IPS-18c (cell line): ENCODE measurements around the gene LGALS8.
"Not testable (repeated sequence)": the region's sequence is repeated elsewhere in the genome, so short reads cannot be mapped to it uniquely, and the experiment has no call there.

Source experiments
- H3K4me3 ChIP-seq: 2 replicates; pipeline ENCODE4 v1.7.0; 2013; ENCODE audit warnings: low read depth, mild to moderate bottlenecking, low read length, moderate library complexity; ENCODE audit not compliant: insufficient read depth
- H3K9me3 ChIP-seq: one replicate; pipeline ENCODE4 v1.6.1; 2013; ENCODE audit warnings: mild to moderate bottlenecking, low read length, moderate library complexity; ENCODE audit not compliant: control insufficient read depth, insufficient read depth

The LGALS8 gene

GRCh38 chr1:236556606-236557005, 32.8 kb downstream of the LGALS8 start:
- no peak overlapping the region for H3K4me3 ChIP-seq
- no peaks in the 10 kb centered on the region for H3K9me3 ChIP-seq

- H3K4me3 ChIP-seq = no peak overlapping the region
Measured at GRCh38 chr1:236558081-236558480, 34.3 kb downstream of the LGALS8 start.

GRCh38 chr1:236558846-236559245, 35.1 kb downstream of the LGALS8 start:
- H3K4me3 ChIP-seq = no peak overlapping the region
- no peaks in the 10 kb centered on the region for H3K9me3 ChIP-seq

More at GRCh38 chr1:236558081-236558480, 34.3 kb downstream of the LGALS8 start:
- no peaks in the 10 kb centered on the region for H3K9me3 ChIP-seq

- Histone ChIP-seq H3K4me3 (no peak overlapping the region), H3K9me3 (no peaks in the 10 kb centered on the region)
Measured at GRCh38 chr1:236560213-236560771, 36.5 kb downstream of the LGALS8 start.

GRCh38 chr1:236561976-236562375, 38.2 kb downstream of the LGALS8 start:
- H3K4me3 ChIP-seq = no peak overlapping the region
- no peaks in the 10 kb centered on the region for H3K9me3 ChIP-seq

GRCh38 chr1:236565530-236565929, 41.7 kb downstream of the LGALS8 start:
- Histone ChIP-seq H3K4me3 (no peak overlapping the region), H3K9me3 (no peaks in the 10 kb centered on the region)

GRCh38 chr1:236568285-236568894, 44.6 kb downstream of the LGALS8 start:
- Histone ChIP-seq H3K9me3 (no peaks in the 10 kb centered on the region), H3K4me3 (no peak overlapping the region)

GRCh38 chr1:236575523-236575922, 51.7 kb downstream of the LGALS8 start:
- Histone ChIP-seq H3K9me3 (no peaks in the 10 kb centered on the region), H3K4me3 (no peak overlapping the region)

- Histone ChIP-seq H3K4me3 (no peak overlapping the region), H3K9me3 (no peaks in the 10 kb centered on the region)
Measured at GRCh38 chr1:236576004-236576403, 52.2 kb downstream of the LGALS8 start.

GRCh38 chr1:236577041-236577440, 53.3 kb downstream of the LGALS8 start:
- not testable (repeated sequence) for H3K9me3 ChIP-seq

GRCh38 chr1:236578661-236579060, 54.9 kb downstream of the LGALS8 start:
- H3K9me3 ChIP-seq = no peaks in the 10 kb centered on the region

More at GRCh38 chr1:236577041-236577440, 53.3 kb downstream of the LGALS8 start:
- H3K4me3 ChIP-seq = not testable (repeated sequence)

GRCh38 chr1:236580404-236580803, 56.6 kb downstream of the LGALS8 start:
- not testable (repeated sequence) for H3K9me3 ChIP-seq, H3K4me3 ChIP-seq

More at GRCh38 chr1:236578661-236579060, 54.9 kb downstream of the LGALS8 start:
- no peak overlapping the region for H3K4me3 ChIP-seq

GRCh38 chr1:236581528-236581927, 57.7 kb downstream of the LGALS8 start:
- Histone ChIP-seq H3K4me3 (no peak overlapping the region), H3K9me3 (no peaks in the 10 kb centered on the region)

- Histone ChIP-seq H3K9me3 (no peaks in the 10 kb centered on the region), H3K4me3 (no peak overlapping the region)
Measured at GRCh38 chr1:236589531-236589930, 65.7 kb downstream of the LGALS8 start.

- H3K9me3 ChIP-seq = no peaks in the 10 kb centered on the region
- H3K4me3 ChIP-seq = no peak overlapping the region
Measured at GRCh38 chr1:236590553-236591150, 66.9 kb downstream of the LGALS8 start.

- no peak overlapping the region for H3K4me3 ChIP-seq
- H3K9me3 ChIP-seq = no peaks in the 10 kb centered on the region
Measured at GRCh38 chr1:236602171-236602570, 78.4 kb downstream of the LGALS8 start.
